NCI-H1436 (cell line): ENCODE measurements around the gene CENPN.

ENCODE experiments used
- DNase-seq: peaks from one replicate; lab custom pipeline; 2025; lab: John Stamatoyannopoulos, UW

Gene CENPN

DNA sequence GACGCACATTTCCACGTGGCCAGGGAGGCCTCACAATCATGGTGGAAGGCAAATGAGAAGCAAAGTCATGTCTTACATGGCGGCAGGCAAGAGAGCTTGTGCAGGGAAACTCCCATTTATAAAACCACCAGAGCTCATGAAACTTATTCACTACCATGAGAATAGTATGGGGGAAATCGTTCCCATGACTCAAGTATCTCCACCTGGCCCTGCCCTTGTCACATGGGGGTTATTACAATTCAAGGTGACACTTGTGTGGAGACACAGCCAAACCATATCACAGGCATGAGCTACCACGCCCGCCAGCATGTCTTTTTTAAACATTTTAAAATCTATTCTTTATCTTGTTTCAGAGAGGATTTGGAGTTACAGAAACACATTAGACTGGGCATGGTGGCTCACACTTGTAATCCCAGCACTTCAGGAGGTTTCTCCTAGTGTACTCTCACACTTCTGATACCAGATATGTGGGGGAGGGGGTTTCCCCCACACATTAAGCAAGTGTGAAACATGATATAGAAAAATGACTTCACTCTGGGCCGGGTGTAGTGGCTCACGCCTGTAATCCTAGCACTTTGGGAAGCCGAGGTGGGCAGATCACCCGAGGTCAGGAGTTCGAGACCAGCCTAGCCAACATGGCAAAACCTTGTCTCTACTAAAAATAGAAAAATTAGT lies 23.1 kb downstream of the CENPN start:
- DNase-seq: no peak

DNA sequence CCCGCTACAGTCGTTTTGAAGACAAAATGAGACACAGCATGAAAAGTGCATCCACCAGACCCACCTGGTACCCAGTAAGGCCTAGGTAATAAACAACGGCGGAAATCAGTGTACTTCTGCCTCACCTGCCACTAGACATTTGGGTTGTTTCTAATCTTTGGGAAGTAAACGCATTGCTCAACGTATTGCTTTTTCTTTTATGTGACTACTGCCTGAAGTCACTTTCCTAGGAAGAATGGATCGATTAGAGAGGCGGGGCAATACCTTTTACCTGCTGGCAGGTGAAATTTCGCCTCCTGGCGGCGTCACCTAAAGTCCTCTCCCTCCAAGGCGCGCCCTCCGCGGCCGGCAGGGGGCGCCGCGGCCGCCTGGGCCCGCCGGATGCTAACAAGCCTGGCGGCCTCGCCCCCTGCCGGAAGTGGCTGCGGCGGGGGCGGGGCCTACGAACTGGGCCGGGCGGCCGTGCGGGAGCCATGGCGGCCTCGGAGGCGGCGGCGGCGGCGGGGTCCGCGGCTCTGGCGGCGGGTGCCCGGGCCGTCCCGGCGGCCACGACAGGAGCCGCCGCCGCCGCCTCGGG lies 28.5 kb downstream of the CENPN start, which contains the start of gene ATMIN:
TSS of gene ATMIN (plus strand) at position 445 of the 577 bp plus-strand sequence. CDS start at position 474, 29 bp downstream.
- peak; percentile 83 for DNase-seq

DNA sequence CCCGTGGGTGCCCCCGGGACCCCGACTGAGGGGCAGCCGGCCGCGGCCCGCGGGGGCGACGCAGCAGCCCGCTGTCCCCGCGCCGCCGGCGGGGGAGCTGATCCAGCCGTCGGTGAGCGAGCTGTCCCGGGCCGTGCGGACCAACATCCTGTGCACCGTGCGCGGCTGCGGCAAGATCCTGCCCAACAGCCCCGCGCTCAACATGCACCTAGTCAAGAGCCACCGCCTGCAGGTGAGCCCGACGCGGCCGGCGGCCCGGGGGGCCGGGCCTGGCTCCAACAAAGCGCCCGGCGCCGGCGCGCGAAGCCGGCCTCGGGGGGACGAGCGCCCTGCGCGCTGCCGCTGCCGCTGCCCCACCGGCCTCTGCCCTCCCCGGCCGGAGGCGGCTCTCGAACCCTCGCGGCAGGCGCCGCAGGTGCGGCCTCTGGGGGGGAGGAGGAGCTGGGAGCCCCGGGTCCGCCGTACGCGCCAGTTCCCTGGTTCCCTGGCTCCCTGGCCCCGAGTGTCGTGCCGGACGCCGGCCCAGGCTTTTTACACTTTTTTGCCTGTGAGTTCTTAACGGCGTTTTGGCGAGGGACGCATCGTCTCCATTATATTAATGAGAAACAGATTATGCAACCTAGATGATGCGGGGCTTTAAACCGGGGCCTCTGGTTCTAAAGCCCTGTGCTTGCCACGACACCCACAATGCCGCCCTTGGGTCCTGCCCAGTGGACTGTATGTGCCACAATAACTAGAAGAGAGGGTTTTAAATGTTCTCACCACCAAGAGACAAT lies 29.1 kb downstream of the CENPN start:
- DNase-seq: no peak

DNA sequence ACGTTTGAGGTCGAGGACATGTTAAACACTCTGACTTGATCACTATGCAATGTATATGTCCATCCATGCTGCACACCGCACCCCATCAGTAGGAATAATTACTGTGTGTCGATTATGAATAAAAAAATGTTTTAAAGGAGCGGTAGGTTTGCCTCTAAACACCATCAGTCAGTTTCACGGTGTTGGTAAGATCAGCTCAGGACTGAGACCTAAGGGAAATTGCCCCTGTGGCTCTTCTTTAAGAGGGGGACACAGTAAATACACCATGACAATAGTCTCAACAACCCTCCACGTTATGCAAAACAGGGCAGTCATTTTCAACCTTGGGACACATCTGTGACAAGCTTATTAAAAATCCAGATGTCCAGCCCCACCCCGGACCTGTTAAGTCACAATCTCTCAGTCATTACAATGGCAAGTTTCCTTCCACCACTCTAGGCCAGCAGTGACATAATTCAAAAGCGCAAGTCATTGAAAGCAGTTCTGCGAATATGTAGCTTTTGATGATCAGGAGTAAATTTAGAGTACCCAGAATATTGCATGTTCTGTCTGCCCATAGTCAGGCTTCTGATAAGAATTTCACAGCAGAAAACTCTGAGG lies 29.8 kb downstream of the CENPN start:
- DNase-seq: no peak

DNA sequence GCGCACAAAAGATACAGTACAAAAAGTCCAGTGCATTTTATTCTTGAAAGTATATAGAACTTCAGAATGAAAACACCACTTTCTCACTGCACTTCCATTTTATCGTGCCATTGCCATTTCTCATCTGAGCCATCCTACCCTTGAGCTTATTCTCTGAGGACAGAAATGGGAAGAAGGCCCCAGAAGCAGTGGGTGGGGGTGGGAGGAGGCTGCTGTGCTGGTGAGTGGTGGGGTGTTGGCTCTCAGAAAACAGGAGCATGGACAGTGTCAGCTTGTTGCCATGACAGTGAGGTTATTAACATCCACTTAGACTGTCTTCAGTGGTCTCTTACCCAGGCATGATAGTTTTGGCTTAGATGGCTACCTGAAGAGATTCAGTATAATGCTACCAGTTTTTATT lies 33.1 kb downstream of the CENPN start:
- DNase-seq: no peak

DNA sequence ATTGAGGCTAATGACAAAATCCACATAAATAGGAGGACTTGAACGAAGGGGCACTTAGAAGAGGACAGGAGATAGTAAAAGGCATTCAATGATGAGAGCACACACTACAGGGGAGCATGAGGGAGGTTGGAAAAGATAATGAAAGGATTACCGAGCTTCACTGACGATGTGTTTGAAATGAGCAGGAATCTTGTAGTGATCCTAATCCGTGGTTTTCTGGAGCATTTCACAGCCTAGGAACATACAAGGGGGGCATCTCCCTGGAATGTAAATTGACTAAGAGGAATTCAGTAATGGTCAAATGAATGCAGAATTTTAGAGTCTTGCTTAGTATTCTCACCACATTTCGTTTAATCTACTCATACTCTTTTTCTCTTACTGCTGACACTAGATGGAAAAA lies 33.8 kb downstream of the CENPN start:
- DNase-seq: no peak

DNA sequence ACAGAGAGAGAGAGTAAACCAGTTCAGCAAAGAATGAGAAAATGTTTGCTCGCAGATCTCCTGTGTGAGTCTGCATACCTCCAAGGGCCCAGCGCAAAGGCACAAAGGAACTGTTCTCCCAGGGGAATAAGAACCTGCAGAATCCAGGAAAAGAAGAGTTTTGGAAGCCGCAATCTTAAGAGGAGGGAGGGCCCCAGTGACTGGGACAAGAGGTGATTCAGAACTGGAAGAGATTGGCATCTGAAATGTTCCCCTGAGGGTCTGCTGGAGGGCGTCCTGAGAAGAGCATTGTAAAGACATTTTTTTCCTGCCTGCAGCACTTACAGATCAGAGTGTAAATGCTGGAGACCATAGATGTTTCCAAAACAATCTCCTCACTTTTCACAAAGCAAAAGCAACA lies 34.7 kb downstream of the CENPN start:
- DNase-seq: no peak

DNA sequence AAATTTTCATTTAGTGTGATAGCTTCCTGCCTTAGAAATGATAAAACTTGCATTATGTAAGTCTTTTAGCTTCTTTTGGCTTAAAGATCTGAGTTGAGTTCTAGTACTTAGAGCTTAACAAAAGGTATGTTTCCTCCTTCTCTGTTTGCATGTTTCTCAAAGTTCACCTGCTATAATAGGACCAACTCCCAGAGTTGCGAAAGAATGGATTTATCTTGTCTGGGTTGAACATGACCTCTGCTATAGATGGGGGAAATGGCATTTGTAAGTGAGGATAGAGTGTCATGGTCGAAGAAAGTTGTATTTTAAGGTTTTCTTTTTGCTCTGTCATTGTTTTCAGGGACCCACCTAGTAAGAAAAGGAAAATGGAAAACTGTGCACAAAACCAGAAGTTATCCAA lies 35.8 kb downstream of the CENPN start:
- DNase-seq: no peak

DNA sequence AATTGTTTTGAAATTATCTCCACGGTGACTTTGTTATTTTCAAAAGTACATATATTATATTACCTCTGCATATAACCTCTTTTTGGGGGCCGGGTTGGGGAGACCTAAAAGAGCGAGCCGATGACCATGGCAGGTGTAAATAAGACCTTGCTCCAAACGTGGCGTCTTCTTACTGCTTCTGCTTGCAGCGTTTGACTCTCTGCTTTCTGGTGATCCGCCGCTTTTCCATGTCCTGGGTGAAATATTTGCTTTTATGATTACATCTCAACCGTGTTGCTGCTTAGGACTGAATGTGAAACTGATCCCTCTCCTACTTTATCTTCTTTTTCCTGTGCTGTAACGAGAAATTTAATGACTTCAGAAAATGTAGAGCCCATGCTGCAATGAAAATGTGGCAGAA lies 46.7 kb downstream of the CENPN start:
- DNase-seq: no peak

DNA sequence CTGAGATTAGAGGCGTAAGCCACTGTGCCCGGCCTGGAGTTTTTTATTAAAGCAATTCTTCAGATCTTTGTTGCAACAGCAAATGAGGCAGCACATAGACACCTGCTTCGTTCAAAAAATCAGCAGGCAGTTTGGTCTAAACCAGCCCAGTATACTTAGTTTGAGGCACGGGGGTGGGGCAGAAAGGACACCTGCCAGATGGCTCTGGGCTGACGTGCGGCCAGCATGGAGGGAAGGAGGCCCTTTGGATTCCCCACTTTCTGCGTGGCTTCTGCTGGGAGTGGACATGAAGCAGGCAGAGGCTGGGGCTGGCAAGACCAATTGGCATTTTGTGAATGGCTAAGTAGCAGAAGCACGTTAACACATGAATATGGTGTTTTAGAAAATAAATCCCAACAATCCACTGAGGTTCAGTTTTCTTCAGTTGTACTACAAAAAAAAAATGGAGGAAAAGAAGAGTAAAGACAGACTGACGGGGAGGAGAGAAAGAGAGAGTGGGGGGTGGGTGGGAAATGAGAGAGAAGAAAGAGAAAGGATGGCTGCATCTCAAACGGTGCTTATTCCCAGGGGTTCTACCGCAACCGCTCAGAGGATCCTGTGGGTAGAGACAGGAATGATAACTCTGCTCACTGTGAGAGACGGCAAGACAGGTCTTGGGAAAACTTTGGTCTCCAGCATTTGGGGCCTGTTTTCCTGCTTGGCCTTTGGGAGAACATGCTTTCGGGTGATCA lies 53.7 kb downstream of the CENPN start:
- no peak for DNase-seq

DNA sequence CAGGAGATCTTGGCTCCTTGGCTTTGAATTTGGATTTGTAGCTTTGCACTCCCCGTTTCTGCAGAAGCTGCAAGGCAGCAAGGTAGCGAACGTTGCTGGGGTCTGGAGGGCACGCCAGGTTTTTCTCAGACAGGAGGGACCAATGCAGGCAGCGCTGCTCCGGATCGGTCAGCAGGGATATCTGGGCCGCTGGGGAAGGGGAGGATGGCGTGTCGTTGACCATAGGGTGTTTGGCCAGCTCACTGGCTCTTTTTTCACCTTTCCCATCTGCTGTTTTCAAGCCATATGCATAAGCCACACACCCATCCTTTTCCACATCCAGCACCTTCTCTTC lies 54.3 kb downstream of the CENPN start:
- DNase-seq: no peak

DNA sequence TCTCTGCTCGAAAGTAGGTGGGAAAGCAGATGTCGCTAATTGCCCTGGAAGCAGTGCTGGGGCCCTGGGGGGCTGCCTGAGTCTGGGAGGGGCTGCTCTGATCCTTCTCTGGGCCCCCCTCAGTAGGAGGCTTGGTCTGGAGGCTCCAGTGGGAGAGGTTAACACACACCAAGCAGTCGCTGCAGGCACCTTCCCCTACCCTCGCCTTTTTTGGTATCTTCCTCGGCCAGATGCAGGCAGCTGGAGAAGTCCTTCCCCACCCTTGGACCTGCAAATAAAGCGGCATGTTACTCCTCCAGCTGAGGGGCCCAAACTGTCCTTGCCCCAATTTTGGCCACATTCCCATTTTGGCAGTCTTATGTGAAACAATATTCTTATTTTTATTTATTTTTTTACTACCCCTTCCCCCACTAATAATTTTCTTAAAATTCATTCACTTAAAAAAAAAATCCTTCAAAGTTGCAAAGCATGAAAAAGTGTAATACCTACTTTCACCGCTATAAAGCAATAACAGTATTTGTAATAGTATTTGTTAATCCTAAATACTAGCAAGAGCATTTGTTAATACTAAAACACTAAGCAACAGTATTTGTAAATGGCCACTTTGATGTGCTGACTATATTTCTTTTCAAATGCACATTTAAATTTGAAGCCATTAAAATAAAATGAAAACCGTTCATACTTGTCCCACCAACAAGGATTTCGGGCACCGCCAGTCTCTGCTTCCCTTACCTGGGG lies 55.0 kb downstream of the CENPN start:
- no peak for DNase-seq

DNA sequence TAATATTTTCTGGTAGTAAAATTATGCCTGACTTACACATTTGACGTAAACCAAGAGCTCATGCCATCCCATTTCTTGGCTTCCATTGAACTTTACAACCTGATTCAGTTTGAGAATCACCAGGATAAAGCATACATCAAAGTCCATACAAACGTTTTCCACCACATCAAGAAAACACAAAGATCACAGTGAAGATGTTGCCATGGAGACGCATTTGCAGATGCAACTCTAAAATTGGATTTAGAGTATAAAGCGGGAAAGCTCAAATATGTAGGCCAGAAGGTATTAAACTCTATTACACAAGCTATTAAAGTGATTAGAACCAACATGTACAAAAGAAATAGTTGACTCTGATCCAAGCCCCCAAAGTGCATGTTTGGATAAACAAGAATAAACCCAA lies 59.7 kb downstream of the CENPN start:
- DNase-seq: no peak

DNA sequence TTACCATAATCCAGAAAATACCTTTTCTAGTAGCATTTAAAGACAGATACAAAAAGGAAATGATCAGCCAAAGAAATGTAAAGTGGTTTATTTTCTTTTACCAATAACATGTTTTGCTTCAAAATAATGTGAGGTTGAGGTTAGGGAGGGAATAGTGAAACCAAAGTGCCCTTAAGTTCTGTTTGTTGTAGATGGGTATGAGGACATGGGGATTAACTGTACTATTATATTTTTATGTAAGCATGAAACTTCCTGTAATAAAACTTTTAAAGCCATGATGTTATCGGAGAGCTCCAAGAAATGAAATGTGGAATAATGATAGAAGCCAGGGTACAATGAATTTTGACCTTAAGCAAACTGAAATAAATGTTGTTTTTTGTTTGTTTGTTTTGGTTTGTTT lies 60.2 kb downstream of the CENPN start:
- DNase-seq: no peak

DNA sequence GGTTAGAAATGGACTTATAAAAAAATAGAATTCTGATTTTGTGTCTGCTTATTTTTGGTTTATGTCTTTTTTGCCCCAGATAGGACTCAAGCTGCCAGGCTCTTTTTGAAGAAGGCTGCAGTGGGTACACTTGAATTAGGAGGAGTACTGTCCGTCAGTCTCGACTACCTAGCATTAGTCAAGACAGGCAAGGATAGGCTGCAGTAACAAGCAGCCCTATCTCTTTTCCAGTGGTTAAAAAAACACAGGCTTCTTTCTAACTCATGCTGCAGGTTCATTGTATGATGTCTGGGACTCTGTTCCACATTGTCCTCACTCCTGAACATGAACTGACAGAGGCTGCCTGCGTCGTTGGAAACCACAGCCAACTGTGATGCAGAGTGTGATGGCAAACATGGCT lies 62.0 kb downstream of the CENPN start:
- no peak for DNase-seq

DNA sequence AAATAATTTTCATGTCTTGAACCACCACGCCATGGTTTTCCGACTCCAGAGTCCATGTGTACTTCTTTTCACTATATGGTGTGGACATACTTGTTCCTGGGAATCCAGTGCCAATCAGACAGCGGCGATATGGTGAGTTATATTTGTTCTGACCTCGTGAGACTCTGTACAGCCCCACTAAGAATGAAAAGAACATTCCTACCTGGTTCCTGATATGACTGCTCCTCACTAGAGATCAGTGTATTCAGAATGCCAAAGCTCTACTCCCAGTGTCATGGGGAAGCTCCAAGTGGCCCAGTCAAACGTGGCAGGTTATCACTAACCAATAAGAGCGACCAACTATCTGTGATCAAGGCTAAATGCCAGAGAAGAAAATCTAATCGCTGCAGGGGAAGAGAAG lies 64.0 kb downstream of the CENPN start:
- DNase-seq: no peak

DNA sequence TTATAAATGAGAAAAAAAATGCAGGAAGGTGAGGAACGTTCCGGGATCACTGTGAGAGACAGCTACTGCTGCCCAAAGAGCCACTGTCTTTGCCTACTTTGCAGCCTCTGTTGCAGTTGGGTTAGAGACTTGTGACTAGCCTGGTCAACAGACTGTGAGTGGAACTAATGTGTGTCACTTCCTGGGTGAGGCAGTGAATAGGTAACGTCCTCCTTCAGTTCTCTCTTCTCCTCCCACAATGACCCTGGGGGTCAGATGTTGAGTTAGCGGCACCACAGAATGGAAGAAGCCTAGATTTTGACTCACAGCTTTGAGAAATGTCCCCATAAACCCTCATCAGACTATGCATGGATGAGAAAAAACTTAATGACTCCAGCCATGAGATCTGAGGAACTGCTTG lies 64.8 kb downstream of the CENPN start:
- no peak for DNase-seq

DNA sequence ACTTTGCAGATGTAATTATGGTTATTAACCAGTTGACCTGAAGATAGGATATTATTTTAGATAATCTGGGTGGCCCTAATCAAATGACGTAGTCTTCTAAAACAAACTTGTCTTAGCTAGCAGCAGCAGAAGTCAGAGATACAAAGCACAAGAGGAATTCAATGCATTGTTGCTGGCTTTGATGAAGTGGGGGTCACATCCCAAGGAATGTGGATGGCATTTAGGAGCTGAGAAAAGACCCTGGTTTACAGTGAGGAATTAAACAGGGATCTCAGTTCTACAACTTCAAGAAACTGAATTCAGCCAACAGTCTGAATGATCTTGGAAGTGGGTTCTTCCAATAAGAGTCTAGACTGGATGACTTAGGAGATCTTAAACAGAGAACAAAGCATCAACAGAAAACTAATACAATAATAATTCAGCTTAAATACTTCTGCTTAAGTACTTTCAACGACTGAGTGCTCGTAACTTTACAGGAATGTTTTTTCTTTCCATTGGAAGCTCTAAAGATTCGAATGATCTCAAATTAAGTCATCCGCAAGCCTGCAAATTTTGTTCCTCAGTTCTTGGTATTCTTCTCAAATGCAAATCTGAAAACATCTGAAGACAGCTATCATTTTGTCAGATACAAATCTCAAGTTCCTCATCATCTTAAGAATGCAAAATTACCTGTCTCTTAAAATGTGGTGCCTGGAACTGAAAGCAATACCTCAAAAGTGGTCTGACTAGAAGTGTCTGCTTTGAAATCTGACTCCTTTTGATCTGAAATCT lies 66.7 kb downstream of the CENPN start:
- no peak for DNase-seq

DNA sequence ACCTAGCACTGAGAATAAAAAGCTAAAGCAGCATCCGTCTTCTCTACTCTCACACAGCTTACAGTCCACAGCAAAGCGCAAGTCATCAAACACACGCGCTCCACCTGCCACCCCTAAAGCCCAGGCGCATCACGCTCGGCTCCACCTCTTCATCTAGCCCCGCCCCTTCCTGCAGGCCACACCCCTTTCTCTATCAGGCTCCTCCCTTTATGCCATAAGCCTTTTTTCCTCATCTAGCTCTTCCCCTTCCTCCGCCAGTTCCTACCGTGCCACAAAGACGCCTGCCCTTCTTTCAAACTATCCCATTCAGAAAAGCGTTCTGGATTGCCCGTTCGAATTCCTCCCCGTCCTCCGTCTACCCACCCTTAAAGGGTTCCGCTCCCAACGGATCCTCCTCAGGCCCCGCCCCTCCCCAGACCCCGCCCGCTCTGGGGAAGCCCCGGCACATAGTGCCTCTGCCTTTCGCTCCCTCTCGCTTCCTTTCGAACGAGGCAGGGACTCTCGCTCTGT lies 69.6 kb downstream of the CENPN start:
- DNase-seq: peak; percentile 89

DNA sequence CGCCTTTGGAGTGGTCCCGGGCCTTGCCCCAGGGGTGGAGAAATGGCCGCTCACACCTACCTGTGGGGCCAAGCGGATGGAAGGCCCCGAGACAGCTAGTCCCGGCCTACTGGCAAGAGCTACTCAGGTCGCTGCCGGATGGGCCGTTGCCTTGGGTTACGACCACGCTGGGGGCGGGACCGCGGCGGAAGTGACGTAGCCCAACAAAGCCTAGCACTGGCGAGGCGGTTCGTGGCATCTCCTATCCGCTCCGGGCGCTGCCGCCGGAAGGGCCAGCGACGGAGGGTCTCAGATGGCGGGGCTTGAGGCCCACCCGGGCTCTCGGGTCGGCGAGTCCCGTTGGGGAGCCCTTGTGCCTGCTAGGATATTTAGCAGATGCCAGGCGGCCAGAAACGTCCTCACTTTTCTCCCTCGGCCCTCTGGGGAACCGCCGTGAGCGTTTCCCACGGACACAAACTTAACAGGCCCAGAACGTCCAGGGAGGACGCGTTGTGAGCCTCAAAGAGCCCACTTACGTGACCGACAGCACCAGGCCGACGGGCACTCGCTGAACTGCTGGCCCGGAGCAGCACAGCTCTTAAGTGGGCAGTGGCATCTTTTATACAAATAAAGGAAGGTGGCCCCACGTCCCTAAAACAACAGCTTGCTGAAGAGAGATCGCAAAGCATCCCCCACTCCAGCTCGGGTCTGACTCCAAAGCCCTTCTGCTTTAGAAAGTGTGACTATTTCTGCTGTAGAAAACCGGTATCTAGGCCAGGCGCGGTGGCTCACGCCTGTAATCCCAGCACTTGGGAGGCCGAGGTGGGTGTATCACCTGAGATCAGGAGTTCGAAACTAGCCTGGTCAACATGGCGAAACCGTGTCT lies 70.3 kb downstream of the CENPN start, which contains the start of gene C16orf46:
TSS of gene C16orf46 (minus strand) at position 163 of the 865 bp plus-strand sequence. CDS start 13,283 bp downstream, outside the sequence.
- DNase-seq: peak; percentile 91
